Lower leg skin (tissue), 3 donors: Measurements from ENCODE around the gene ANXA6.

ENCODE experiments used
- POLR2A ChIP-seq, 2 donors: fragments of 450-650 bp; IDR thresholded peaks; one replicate each; pipeline ENCODE4 v1.6.1; 2016 to 2017; ENCODE audit warnings: antibody characterized with exemption in 2 of 2, mild to moderate bottlenecking in 1 of 2, moderate library complexity in 1 of 2
- TF ChIP-seq, protein P1 (sequence below), 3 donors: fragments of 450-650 bp; IDR thresholded peaks; one replicate each; pipeline ENCODE4 v1.5.1; 2016; ENCODE audit warnings: antibody characterized with exemption in 3 of 3, mild to moderate bottlenecking in 3 of 3, moderate library complexity in 2 of 3

DNA sequence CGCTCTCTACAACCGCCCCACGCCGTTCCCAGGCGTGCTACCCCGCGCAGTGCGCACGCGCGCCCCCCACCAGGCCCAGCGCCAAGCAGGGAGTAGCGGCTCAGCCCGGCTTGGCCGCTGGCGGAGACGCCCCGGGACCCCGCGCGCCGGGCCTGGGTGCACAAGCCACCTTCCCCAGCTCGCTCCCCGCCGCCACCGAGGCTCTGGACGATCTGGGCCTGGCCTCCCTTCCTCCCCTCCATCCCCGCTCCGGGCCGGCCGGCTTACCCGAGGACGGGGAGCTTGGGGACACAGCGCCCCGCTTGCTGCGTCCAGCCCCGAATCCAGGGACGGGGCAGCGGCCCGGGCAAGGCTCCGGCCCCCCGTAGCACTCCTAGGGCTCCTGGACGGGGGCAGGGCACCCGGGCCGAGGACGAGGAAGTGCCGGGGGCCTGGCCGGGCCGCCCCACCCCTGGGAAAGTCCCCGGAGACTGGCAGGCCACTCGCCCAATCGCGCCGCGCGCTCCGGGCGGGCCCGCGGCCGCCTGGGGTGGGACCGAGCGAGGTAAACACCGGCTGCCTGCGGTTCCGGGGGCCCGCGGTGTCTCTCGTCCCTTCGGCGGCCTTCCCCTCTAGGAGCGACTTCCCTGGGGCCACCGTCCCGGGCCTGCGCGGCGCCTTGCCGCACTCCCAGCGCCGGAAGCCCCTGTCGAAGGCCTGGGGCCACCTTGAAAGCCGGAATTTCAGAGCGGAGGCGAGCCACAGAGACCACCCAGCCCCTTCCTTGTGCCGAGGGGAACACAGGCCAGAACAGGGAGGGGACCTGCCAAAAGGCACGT is 76.8 kb downstream of the ANXA6 start, which contains the start of gene TNIP1:
- TF ChIP-seq, protein P1, sequence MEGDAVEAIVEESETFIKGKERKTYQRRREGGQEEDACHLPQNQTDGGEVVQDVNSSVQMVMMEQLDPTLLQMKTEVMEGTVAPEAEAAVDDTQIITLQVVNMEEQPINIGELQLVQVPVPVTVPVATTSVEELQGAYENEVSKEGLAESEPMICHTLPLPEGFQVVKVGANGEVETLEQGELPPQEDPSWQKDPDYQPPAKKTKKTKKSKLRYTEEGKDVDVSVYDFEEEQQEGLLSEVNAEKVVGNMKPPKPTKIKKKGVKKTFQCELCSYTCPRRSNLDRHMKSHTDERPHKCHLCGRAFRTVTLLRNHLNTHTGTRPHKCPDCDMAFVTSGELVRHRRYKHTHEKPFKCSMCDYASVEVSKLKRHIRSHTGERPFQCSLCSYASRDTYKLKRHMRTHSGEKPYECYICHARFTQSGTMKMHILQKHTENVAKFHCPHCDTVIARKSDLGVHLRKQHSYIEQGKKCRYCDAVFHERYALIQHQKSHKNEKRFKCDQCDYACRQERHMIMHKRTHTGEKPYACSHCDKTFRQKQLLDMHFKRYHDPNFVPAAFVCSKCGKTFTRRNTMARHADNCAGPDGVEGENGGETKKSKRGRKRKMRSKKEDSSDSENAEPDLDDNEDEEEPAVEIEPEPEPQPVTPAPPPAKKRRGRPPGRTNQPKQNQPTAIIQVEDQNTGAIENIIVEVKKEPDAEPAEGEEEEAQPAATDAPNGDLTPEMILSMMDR (IDR thresholded peaks at IDR 0.05) = no peak
- peak in 1 of 2 donors; percentile 54 for TF ChIP-seq POLR2A (IDR thresholded peaks at IDR 0.05)
